Stimulated activated CD8-positive, alpha-beta memory T cell treated with anti-CD3 and anti-CD28 coated beads, Interleukin-4, amount 100 ng/mL, for 48 hours (primary cell): Measurements from ENCODE around the gene CFAP251.
A peak's percentile ranks its signal among the peaks of the same experiment; 100 is the strongest.
"Not testable (repeated sequence)": the region's sequence is repeated elsewhere in the genome, so short reads cannot be mapped to it uniquely, and the experiment has no call there.

Experiments
- DNase-seq: peaks from one replicate; pipeline ENCODE4 v3.0.0-alpha.2; 2020

The CFAP251 gene

DNA sequence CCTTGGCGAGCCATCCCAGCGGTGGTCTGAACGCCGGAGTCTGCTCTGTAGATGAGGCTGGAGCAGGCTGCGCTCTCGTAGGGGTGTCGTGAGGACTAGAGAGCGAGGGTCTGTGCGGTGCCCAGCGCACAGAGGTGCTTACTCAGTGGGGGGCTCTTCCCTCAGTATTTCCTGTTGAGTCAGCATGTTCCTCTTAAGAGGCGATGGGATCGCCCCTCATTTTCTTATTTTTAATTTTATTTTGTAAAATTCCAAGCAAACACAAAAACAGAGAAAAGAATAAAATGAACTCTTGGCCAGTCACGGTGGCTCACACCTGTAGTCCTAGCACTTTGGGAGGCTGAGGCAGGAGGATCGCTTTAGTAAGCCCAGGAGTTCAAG, 62.5 kb downstream of the CFAP251 start:
- no peak for DNase-seq

DNA sequence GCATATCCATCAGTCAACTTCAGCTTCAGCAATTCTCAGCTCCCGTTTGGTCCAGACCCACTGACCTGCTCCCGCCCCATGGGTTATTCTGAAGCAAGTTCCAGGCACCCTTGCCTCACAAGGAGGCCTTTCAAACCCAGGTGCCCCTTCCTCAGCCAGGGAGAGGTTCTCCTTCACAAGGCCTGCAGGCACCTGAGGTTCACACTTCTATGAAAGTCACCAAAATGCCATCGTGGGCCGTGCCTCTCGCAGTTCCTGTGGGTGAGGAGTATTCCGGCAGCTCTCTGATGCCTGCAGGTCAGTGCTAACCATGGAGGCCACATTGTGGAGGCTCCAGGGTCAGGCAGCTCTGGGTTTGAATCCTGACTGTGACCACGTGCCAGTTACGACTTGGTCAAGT, 63.1 kb downstream of the CFAP251 start:
- DNase-seq: no peak

DNA sequence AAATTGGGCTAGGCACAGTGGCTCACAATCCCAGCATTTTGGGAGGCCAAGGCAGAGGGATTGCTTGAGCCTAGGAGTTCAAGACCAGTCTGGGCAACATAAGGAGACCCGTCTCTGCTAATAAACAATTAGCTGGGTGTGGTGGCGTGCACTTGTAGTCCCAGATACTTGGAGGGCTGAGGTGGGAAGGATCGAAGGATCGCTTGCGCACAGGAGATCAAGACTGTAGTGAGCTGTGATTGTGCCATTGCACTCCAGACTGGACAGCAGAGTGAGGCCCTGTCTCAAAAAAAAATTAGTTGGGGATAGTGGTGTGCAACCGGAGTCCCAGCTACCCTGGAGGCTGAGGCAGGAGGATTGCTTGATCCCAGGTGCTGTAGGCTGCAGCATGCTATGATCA, 64.6 kb downstream of the CFAP251 start:
- DNase-seq: no peak

DNA sequence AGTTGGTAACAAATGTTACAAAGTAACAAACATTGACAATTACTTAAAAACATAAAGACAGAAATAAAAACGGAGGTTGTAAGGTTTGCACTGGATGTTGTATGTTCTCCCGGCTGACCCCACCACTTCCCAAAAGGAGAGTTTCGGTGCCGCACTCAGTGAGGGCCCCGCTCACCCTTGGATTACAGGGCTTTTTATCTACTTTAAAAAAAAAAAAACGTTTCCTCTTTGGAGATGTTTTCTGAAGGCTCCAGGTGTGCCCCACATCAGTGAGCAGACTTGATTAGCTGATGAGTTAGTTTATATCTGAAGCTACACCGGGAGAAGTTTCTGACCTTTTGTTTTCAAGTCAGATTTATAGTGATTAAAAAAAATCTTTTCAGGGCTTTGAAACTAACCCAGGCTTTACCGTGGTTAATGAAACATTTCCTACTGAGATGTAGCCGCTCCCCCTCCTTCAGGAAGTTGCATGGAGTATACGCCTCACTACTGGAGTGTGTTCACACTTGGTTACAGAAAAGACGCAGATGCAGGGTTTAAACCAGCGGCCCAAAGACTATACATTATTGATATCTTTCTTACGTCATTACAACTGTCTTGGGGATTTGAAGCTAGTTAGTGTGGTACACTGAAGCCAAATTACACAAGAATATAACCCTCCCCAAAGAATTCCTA, 65.3 kb downstream of the CFAP251 start:
- DNase-seq: no peak

DNA sequence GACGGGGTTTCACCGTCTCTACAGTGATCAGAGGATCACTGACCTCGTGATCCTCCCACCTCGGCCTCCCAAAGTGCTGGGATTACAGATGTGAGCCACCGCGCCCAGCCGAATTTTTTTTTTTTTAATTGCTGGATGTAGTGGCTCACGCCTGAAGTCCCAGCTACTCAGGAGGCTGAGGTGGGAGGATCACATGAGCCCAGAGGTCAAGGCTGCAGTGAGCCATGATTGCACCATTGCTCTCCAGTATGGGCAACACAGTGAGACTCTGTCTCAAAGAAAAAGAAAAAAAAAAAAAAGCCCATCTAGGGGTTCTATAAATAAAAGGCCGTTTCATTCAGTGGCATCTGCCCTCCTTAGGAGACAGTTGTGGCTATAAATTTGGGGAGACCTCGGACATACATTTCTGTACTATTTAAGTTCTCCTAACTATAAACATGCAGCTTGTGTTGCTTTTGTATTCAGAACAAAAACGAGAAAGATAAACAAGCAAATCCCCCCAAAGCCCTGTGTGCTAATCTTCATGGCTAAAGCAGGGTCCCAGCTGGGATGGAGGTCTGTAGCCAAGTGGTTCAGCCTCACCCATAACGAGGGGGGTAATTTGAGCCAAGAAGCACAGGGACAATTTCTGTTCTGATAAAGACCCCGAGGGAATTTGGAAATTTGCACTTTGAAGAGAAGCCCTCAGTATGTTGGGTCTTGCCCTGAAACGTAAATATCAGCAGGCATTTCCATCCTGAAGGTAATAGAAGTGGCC, 68.3 kb downstream of the CFAP251 start:
- no peak for DNase-seq

DNA sequence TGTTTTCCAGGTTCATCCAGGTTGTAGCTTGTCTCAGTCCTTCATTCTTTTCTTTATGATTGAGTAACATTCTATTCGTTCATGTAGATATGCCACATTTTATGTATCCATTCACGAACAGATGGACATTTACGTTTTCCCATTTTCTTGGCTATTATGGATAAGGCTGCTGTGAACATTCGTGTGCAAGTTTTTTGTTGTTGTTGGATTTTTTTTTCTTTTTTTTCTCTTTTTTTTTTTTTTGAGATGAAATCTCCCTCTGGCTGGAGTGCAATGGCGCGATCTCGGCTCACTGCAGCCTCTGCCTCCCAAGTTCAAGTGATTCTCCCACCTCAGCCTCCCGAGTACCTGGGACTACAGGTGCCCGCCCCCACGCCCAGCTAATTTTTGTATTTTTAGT, 70.1 kb downstream of the CFAP251 start:
- DNase-seq: not testable (repeated sequence)

DNA sequence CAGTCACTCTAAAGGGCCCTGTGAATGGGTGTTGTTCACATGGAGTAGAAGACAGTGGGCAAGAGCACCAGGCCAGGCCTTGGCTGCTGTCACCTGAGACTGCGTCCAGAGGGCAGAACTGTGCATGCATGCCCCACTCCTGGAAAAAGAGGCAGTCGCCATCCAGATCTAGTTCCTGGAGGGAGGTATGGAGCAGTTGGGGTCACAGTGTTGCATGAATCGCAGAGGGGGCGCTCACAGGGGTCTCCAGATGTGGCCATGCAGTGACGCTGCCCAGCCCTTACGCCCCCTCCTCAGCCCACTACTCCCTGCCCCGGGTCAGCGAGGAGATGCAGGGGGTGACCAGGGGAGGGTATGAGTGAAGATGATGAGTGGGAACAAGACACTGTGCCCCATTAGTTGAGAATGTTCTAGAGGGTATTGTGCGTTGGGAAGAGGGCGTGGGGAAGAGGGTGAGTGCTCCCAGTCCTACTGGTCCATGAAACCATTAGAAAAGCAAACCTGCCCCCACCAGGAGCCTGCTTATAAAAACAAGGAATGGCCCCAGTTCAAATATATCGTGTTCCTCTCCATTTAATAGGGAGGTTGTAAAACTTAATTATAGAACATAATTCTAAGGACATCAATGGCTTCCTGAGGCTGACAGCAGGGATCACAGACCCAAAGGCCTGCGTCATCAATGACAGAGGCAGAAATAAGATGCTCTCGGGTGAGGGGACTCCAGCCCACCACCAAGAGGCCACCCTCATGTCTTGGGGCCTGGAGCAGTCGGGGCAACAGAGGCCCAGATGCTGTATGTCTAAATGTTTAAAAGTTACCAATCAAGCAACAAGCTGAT, 71.1 kb downstream of the CFAP251 start:
- DNase-seq: no peak

DNA sequence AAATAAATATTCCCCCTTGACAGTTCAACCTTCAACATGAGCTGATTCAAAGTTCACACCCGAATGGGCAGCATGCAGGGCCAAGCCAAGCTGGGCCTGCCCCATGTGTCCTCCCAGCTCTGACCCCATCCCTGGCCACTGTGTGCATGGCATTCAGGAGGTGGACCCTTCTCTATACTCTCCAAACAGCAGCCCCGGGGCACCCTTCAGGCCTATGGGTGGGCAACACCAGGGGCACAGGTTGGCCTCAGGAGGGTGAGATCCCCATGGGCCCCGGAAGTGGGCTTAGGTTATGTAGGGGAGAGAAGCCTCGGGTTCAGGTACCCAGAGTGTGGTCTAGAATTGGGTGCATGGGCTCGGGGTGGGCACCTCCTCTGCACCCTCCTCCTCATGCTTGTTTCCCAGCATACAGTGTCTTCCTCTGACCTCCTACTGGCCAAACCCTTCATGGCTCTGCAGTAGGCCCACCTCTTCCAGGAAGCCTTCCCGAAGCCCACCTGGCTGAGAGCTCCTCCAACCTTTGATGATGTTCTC, 71.8 kb downstream of the CFAP251 start:
- no peak for DNase-seq

DNA sequence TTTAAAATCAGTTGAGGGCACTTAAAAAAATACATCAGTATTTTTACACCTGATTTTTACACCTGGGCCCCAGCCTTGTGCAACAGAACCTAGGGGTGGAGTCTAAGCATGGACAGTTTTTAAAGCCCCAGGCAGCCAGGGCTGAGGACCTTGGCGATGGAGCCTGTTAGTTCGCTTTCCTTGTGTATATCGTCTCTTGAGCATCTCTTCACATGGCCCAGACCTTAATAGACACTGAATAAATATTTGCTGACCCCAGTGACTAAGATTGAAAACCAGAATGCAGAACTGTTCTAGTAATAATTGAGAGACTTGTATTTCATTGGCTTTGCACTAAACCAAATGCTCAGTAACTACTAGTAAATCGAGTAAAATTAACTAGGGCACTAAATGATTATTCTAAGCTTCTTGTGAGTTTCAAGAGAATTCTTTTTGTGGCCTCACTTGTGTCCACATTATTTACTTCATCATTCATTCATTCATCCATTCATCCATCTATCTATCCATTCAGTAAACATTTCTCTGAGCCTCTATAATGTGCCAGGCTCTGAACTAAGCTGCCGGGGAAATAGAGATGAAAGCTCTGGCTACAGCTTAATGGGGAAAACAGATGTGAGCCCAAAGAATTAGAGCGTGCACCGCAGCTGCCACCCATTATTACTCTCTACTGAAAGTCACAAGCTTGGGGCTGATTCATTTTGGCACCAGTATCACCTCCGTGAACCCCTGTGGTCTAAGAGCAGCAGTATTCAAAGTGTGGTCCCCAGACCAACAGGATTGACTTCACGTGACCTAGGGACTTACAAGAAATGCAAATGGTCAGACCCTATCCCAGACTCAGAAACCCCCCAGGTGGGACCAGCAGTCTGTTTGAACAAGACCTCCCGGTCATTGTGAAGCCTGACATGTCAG, 72.6 kb downstream of the CFAP251 start:
- peak; percentile 62 for DNase-seq

DNA sequence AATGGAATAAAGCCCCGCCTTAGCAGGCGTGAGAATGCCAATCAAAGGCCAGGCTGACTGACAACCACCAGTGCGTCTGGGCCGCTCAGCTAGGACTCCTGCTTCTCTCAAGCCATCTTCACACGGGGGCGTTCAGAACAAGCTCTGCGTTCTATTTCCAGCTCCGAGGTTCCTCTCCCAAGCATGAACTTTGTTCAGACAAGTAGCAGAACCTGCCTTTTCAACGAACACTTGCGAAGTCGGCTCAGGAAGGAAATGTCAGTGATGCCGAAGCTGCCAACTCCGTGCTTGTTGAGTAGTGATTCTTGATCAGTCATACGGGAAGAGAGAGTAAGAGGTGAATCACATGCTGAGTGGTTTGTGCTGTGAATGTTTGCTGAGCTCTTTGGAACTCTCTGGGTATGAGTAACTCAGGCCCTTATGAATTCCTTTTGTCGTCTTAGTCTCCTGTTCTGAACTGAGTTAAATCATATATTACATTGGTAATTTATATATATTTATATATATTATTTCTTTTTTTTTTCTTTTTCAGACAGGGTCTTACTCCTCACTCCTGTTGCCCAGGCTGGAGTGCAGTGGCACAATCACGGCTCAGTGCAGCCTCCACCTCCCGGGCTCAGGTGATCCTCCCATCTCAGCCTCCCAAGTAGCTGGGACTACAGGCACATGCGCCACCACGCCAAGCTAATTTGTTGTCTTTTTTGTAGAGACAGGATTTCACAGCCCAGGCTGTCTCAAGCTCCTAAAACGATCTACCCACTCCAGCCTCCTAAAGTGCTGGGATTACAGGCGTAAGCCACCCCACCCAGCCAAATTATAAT, 73.9 kb downstream of the CFAP251 start:
- DNase-seq: peak; percentile 73

DNA sequence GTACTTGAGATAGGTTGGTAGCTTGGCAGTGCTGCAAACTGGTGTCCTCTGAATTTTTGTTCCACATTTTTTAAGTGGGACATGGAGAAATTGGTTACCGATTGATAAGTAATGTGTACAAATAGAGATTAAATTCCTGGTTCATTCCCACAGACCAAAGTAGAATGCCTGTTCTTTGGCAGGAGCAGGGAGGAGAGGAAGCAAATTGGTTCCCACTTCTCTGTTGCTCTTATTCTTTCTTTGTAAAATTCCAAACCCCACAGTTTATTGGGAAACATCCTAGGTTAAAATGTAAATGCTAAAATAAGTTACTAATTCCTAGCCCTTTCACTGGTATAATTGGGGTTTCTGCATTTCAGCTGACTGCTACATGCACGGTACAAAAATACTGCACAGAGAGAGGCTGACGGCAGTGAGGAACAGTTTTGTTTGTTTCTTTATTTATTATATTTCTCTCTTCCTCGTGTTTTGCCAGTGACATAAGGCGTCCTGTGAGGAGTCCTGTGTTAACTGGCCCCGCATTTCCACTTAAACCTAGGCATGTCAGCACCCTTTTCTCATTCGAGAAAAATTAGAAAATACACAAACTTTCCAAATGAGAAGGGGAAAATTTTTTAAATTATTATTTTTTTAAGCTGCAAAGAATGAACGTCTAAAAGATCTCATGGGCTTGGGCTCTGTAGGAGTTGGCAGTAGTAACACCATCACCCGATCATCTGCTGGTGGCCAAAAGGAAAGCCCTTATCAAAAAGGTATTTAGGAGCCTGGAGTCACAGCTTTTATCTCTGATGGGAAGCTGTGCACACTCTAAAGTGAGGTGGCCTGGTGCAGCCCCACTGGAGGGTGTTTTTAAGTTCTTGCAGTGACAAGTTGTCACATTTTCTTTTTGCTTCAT, 77.9 kb downstream of the CFAP251 start:
- DNase-seq: no peak

DNA sequence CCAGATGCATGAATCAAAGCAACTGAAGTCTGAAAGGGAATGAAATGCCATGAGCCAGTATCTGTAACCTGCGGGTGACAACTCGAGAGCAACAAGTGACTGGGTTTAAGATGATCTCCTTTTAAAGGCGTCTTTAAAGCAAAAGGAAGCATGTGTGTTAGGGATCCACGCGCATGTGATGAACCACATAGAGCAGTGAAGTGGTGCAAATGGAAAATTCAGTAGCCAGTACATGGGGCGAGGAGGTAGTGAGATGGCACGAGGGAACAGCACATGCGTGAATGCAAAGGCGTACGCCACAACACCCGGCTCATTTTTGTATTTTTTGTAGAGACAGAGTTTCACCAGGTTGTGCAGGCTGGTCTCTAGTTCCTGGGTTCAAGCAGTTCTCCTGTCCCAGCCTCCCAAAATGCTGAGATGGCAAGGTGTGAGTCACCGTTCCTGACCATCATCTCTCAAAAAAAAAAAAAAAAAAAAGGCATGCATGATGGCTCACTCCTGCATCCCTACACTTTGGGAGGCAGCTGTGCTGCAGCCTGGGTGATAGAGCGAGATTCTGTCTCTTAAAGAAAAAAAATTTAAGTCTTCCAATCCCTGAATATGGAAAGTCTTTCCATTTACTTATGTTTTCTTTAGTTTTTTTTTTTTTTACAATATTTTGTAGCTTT, 78.7 kb downstream of the CFAP251 start:
- DNase-seq: no peak

DNA sequence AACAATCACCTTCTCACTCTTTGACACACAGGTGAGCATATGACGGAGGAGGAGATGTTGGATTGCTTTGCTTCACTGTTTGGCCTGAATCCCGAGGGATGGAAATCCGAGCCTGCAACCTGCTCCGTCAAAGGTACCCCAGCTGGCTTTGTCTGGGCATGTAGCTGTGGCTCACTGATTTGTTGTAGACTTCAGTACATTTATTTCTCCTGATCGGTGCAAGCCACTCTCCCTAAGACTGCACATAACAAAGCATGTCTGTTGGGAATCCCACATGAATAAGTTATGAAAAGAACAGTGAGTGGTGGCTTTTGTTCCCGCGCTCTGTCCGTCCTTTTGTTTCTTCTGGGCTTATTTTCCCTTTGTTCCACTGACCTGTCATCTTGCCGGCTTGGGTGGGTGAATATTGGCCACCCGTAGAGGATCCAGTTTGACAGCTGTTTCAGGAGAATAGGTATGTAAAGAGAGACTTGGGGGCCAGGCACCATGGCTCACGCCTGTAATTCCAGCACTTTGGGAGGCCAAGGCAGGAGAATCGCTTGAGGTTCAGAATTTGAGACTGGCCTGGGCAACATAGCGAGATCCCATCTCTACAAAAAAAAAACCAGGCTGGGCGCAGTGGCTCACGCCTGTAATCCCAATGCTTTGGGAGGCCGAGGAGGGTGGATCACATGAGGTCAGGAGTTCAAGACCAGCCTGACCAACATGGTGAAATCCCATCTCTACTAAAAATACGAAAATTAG, 83.2 kb downstream of the CFAP251 start:
- DNase-seq: no peak

DNA sequence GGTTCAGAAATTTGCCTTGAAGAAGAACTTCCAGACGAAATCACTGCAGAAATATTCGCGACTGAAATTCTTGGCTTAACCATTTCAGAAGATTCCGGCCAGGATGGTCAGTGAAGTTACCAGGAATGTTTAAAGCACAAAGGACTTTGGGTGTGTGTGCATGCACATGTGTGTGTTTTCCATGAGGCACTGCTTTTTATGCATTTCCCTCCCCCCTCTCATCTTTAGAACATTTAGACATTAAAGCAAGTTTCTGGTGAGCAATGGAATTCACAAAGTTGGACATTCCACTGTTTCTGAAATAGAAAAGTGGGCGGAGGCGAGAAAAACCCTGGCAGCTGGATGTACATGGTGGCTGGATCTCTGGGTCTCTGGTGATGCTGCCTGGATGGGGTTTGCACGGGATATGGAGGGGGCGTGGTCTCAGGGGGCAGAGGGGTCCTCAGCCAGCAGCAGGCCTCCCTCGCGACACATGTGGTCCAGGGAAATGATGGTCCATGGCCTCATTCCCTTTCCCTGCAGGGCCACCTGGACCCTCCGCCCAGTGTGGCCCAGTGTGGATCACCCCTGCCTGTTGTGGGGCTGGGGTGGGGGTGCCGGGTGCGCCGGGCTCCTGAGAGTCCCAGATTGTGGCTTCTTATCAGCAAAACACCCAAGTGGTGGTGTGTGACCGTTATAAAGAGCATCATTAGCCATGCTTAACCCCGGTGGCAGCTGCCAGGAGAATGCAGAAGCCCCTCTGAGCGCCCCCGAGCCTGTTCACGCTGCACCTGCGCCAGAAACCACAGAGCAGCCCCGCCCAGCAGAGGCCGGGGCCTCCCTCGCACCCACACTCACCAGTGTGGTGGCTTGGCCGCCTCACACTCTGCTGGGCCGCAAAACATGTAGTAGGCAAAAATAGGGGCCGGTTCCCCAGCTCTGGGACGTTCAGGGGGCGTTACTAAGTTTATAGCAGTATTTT, 85.5 kb downstream of the CFAP251 start:
- no peak for DNase-seq

DNA sequence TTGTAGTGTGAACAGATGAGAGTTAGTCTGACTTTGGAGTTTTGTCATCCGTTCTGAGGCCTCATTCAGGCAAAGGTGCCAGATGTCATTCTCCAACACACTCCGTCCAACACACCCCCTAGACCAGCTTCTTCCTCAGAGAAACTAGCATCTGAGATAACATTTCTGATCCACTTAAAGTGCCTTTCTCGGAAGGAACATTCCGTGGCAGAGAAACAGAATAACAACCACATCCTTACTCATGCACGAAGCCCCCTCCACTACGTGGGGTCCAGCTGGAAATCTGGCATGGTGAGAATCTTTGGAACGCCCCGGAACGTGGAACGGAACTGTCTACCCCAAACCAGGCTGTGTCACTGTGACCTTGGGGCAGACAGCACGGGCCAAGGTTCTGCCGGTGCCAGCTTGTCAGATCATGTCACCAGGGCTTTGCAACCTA, 86.3 kb downstream of the CFAP251 start:
- no peak for DNase-seq

DNA sequence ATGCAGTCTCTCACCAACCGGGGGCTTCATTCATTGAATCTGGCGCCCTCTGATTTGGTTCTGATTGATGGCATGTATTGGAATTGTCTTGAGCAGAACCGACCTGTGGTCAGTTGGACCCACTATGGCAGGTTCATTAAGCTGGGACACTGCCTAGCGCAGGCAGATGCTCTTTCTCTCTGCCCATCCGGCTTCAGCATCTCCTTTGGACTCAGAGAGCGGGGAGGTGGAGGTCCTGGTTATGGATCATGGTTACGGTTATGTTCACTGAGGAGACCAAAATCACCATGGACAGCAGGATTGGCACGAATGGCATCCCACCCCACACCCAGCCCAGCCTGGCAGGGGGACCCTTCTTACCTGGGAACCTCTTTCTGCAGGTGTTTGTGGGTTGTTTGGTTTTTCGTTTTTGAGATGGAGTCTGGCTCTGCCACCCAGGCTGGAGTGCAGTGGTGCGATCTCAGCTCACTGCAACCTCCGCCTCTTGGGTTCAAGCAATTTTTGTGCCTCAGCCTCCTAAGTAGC, 86.9 kb downstream of the CFAP251 start:
- DNase-seq: no peak

DNA sequence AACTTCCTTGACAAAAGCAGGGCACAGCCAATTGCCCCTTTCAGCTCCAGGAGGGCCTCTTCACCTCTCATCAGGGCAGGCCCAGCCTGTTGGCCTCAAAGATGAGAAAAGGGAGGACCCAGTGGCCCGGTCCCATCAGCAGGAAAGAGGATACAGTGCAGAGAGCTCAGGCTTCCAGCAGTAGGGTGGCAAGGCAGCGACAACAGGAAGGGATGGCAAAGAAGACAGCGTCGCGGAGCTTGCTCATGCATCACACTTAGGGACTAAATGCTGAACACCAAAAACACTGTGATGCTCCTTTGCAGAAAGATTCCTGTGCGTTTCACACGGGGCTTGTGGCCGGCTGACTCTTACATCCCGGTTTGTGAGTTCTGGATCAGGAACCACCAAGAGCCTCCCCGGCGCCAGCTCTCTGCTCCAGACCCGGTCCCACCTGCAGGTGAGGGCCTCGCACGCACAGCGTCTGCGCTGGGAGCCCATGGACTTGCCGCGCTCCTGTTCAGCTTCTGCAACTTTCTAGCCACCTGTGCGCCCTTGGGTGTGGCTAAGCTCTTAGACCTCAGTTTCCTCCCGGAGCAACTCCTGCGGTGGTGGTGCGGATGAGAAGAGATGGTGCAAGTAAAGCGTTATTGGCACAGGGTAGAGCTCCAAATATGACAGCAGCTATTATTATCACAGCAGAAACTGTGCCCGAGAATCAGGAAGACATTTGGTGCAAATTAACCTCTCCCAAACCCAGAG, 88.0 kb downstream of the CFAP251 start:
- DNase-seq: no peak
